ENCODE data around the gene CHST2. TPM values are rescaled to one million over a fixed set of nuclear protein-coding genes. Genes with fewer than 3 reads are reported as not detected.

CHST2 gene
- total RNA-seq, 4 donors from 2014 or later: 2.4 to 22.8 (median 5.3) TPM

DNA sequence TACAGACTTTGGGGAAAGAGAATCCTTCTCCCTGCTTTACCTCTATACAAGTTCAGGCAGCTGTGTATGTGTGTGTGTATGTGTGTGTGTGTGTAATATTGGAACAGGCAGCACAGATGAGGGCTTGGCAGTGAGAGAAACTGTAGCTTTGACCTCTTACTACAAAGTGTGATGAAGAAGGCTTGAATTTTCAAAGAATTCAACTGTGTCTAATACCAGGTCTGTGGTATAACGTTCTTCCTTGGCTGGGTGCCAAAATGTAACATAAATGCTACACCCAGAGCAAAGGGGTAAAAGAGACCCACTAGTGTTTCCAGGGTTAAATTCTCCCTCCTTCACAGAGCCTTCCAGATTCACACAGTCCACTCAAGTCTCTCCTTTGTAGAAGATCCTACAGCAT lies 51.1 kb downstream of the CHST2 start:
- H3K27ac ChIP-seq: no peak overlapping the region
- no peak overlapping the region for H3K4me3 ChIP-seq
- no peak for DNase-seq (ENCODE audit: low spot score in 2 of 2)
- 0% methylated on average over 1 of the region's 1 CpG for WGBS
- TF ChIP-seq POLR2AphosphoS5 (IDR thresholded peaks at IDR 0.05) (no peak), POLR2A (IDR thresholded peaks at IDR 0.05) (no peak), EP300 (IDR thresholded peaks at IDR 0.05) (no peak)
- TF ChIP-seq, protein P1, sequence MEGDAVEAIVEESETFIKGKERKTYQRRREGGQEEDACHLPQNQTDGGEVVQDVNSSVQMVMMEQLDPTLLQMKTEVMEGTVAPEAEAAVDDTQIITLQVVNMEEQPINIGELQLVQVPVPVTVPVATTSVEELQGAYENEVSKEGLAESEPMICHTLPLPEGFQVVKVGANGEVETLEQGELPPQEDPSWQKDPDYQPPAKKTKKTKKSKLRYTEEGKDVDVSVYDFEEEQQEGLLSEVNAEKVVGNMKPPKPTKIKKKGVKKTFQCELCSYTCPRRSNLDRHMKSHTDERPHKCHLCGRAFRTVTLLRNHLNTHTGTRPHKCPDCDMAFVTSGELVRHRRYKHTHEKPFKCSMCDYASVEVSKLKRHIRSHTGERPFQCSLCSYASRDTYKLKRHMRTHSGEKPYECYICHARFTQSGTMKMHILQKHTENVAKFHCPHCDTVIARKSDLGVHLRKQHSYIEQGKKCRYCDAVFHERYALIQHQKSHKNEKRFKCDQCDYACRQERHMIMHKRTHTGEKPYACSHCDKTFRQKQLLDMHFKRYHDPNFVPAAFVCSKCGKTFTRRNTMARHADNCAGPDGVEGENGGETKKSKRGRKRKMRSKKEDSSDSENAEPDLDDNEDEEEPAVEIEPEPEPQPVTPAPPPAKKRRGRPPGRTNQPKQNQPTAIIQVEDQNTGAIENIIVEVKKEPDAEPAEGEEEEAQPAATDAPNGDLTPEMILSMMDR (IDR thresholded peaks at IDR 0.05): no peak
- H3K9me3 ChIP-seq: peaks cover 5% of the 10 kb centered on the region
- no peaks in the 10 kb centered on the region for H3K27me3 ChIP-seq
- no peaks in the 10 kb centered on the region for H3K4me1 ChIP-seq
- no peaks in the 10 kb centered on the region for H3K36me3 ChIP-seq

DNA sequence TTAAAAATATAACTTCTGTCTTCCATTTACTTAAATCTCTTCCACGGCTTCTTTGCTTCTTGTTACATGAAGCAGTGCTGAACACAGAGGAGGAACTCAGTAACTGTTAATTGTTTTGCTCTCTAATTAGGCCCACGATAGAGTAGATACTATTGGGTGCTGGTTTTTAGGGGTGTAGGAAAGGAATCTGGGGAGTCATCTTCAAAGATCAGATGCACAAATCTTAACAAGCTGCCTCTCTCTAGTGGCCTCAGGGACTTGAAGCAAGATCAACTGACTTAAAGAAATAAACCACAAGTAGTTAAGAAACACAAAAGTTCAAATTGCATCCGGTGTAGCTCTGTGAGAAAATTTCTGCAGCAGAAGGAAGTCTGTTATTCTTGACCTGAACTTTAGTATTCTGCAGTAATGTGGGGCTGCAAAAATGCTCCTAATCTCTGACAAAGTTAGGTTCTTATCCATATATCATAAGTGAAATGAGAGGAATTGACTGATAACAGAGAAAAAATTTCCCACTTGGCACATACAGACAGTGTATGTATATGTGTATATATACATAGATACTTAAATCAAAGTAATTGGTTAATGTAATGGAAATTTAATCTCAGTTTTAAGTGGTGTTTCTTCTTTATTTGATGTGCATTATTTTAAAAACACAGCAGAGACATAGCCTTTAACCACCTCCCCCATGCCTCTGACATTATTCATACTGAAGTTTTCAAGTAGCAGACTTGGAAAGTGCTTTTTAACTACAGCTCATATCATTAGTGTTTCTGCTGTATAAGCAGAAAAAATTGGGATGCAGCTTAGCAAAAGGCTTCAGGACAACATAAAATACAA lies 51.8 kb downstream of the CHST2 start:
- 47% methylated on average over 3 of the region's 3 CpGs for WGBS
- Histone ChIP-seq H3K27me3 (no peaks in the 10 kb centered on the region), H3K27ac (no peak overlapping the region), H3K4me1 (no peaks in the 10 kb centered on the region), H3K9me3 (peaks cover 5% of the 10 kb centered on the region), H3K4me3 (no peak overlapping the region), H3K36me3 (no peaks in the 10 kb centered on the region)
- TF ChIP-seq POLR2AphosphoS5 (IDR thresholded peaks at IDR 0.05) (no peak), EP300 (IDR thresholded peaks at IDR 0.05) (no peak), POLR2A (IDR thresholded peaks at IDR 0.05) (no peak)
- TF ChIP-seq, protein P1 (IDR thresholded peaks at IDR 0.05): no peak
- no peak for DNase-seq (ENCODE audit: low spot score in 2 of 2)

DNA sequence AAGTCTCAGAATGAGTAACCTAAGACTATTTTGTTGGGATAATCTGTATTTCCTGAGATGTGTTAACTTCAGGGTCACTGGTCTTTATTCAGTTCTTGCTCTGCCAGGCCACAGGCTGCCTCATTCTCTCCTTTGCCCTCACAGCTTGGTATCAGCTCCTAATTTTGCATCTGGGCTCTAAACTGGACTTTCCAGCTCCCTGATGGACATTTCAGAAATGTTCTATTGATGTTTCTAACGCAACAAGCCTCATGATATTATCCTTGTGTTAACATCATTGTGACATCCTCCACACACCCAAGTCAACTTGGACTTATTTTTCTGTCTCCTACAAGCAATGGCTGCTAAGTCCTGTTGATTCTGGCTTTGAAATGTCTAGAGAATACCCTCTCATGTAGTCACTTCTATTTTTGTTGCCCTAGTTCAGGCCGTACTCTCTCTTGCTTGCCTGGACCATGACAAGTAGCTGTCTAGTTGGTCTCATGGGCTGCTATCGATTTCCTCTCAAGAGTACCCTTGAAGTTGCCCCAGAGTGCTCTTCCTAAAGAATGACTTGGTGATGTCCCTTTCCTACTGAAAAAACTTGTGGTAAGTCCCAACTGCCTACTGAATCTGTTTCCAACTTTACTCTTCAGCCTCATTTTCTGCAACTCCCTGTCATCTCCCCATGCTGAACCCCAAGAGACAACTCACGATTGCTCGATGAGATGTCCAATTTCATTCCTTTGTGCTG lies 52.7 kb downstream of the CHST2 start:
- H3K4me3 ChIP-seq: no peak overlapping the region
- H3K27ac ChIP-seq: no peak overlapping the region
- no peaks in the 10 kb centered on the region for H3K36me3 ChIP-seq
- peaks cover 5% of the 10 kb centered on the region for H3K9me3 ChIP-seq
- no peaks in the 10 kb centered on the region for H3K27me3 ChIP-seq
- no peak for DNase-seq (ENCODE audit: low spot score in 2 of 2)
- H3K4me1 ChIP-seq: no peaks in the 10 kb centered on the region
- WGBS: 87% methylated on average over 5 of the region's 5 CpGs
- TF ChIP-seq POLR2AphosphoS5 (IDR thresholded peaks at IDR 0.05) (no peak), POLR2A (IDR thresholded peaks at IDR 0.05) (no peak), EP300 (IDR thresholded peaks at IDR 0.05) (no peak)
- TF ChIP-seq, protein P1 (IDR thresholded peaks at IDR 0.05): no peak

DNA sequence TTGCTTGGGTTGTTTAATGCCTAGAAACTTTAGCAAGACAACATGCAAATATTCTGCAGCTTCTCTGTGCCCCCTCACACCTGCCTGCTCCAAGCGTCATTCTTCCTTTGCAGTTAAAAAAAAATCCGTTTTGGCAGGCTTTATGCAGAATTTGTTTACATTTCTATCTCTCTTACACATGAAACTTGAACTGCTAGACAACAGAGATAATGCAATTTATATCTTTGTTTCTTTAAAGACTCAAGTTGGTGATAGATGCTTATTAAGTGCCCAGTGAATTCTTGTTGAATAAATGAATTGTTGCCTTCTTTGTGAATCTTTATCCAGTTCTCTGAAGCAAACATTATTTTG lies 53.2 kb downstream of the CHST2 start:
- H3K27me3 ChIP-seq: no peaks in the 10 kb centered on the region
- H3K9me3 ChIP-seq: peaks cover 5% of the 10 kb centered on the region
- TF ChIP-seq EP300 (IDR thresholded peaks at IDR 0.05) (no peak), POLR2AphosphoS5 (IDR thresholded peaks at IDR 0.05) (no peak), POLR2A (IDR thresholded peaks at IDR 0.05) (no peak)
- TF ChIP-seq, protein P1 (IDR thresholded peaks at IDR 0.05): no peak
- no peak for DNase-seq (ENCODE audit: low spot score in 2 of 2)
- H3K27ac ChIP-seq: no peak overlapping the region
- H3K36me3 ChIP-seq: no peaks in the 10 kb centered on the region
- H3K4me3 ChIP-seq: no peak overlapping the region
- 74% methylated on average over 2 of the region's 2 CpGs for WGBS
- no peaks in the 10 kb centered on the region for H3K4me1 ChIP-seq

DNA sequence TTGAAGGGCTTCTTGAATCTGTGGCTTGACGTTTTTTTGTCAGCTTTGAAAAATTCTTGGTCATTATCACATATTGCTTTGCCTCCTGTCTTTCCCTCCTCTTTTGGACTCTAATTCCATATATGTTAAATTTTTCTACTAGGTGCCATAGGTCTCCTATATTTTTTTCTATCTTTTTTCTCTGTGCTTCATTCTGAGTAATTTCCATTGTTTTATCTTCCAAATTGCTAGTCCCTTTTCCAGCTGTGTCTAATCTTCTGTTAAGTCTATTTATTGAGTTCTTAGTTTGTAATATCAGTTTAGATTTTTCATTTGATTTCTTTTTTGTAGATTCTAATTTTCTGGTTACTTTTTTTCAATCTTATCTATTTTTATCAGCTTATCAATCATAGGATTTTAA lies 53.7 kb downstream of the CHST2 start:
- no peak overlapping the region for H3K27ac ChIP-seq
- no peak for TF ChIP-seq EP300 (IDR thresholded peaks at IDR 0.05)
- TF ChIP-seq POLR2AphosphoS5 (IDR thresholded peaks at IDR 0.05): no peak
- TF ChIP-seq, protein P1 (IDR thresholded peaks at IDR 0.05): no peak
- no peak for TF ChIP-seq POLR2A (IDR thresholded peaks at IDR 0.05)
- DNase-seq (ENCODE audit: low spot score in 2 of 2): no peak
- H3K9me3 ChIP-seq: peaks cover 5% of the 10 kb centered on the region
- 50% methylated on average over 1 of the region's 1 CpG for WGBS
- H3K27me3 ChIP-seq: no peaks in the 10 kb centered on the region
- no peaks in the 10 kb centered on the region for H3K4me1 ChIP-seq
- H3K4me3 ChIP-seq: no peak overlapping the region
- no peaks in the 10 kb centered on the region for H3K36me3 ChIP-seq
